PC-9 (cell line): Measurements from ENCODE around the gene UFM1.

Experiments
- EZH2 ChIP-seq: fragments of 200-600 bp; sonication (generic); IDR thresholded peaks from 2 replicates; pipeline ENCODE4 v1.8.0; 2017; ENCODE audit warnings: antibody characterized with exemption, low read depth
- TF ChIP-seq, protein P1 (sequence below): fragments of 200-600 bp; sonication (generic); conservative IDR thresholded peaks from 2 replicates; pipeline ENCODE4 v1.6.1; 2017; ENCODE audit warnings: mixed run types, antibody characterized with exemption, mild to moderate bottlenecking, moderate library complexity

DNA sequence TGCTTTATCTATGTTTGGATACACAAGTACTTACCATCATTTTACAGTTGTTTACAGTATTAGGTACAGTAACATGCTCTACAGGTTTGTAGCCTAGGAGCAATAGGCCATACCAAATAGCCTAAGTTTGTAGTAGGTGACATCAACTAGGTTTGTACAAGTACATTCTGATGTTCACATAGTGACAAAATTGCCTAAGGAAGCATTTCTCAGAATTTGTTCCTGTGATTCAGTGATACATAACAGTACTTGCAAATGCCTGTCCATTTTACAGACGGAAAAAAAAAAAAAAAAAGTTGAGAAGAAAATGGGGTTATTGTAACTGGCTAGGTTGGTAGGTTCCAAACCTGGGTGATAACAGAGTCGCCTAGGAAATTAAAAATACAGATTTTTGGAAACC is 13.6 kb downstream of the UFM1 start:
- TF ChIP-seq, protein P1, sequence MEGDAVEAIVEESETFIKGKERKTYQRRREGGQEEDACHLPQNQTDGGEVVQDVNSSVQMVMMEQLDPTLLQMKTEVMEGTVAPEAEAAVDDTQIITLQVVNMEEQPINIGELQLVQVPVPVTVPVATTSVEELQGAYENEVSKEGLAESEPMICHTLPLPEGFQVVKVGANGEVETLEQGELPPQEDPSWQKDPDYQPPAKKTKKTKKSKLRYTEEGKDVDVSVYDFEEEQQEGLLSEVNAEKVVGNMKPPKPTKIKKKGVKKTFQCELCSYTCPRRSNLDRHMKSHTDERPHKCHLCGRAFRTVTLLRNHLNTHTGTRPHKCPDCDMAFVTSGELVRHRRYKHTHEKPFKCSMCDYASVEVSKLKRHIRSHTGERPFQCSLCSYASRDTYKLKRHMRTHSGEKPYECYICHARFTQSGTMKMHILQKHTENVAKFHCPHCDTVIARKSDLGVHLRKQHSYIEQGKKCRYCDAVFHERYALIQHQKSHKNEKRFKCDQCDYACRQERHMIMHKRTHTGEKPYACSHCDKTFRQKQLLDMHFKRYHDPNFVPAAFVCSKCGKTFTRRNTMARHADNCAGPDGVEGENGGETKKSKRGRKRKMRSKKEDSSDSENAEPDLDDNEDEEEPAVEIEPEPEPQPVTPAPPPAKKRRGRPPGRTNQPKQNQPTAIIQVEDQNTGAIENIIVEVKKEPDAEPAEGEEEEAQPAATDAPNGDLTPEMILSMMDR = no peak
- TF ChIP-seq EZH2 = no peak
